Renal cortex interstitium (tissue), 3 donors: ENCODE results near the gene OLFM4. TPM values are rescaled to one million over a fixed set of nuclear protein-coding genes. Genes with fewer than 3 reads are reported as not detected.

Experiments
- polyA plus RNA-seq, 3 donors: library from polyadenylated mRNA; unstranded; fragments of 120-200 nt; gene quantifications; one replicate each; pipeline ENCODE4 v1.2.1, GENCODE V29; 2013; ENCODE audit not compliant: insufficient read length in 3 of 3

OLFM4 gene
- polyA plus RNA-seq, 3 donors = 0.47 to 0.77 (median 0.50) TPM

Other genes starting within 250 kb of the OLFM4 start
- under 1 TPM in 1 of 3 donors, not detected in 2; 0.04 TPM for gene PCDH8, start 180.2 kb upstream of the OLFM4 start, polyA plus RNA-seq